ENCODE results near the gene MYO10. TPM values are rescaled to one million over a fixed set of nuclear protein-coding genes. Genes with fewer than 3 reads are reported as not detected.
A peak's percentile ranks its signal among the peaks of the same experiment; 100 is the strongest.

Gene MYO10
- total RNA-seq, 2 experiments from 2014 or later, result 0.23 TPM; not detected in 1

- no peaks in the 10 kb centered on the region for H3K4me1 Mint-ChIP-seq
- no peak overlapping the region for H3K4me3 Mint-ChIP-seq
- H3K27ac Mint-ChIP-seq, result no peak overlapping the region
- H3K27me3 Mint-ChIP-seq, result no peaks in the 10 kb centered on the region
- POLR2A ChIA-PET, result no interaction called here
- CTCF ChIA-PET, result no interaction called here
- no peaks in the 10 kb centered on the region for H3K9me3 Mint-ChIP-seq
- DNase-seq, result no peak
- H3K36me3 Mint-ChIP-seq (ENCODE audit: low read depth), result no peaks in the 10 kb centered on the region
These were observed 228.3 kb downstream of the MYO10 start for GRCh38 chr5:16707869-16708192.

GRCh38 chr5:16707168-16707868 lies 228.8 kb downstream of the MYO10 start:
- no peak overlapping the region for H3K27ac Mint-ChIP-seq
- H3K27me3 Mint-ChIP-seq, result no peaks in the 10 kb centered on the region
- DNase-seq, result no peak
- no peaks in the 10 kb centered on the region for H3K9me3 Mint-ChIP-seq
- no peaks in the 10 kb centered on the region for H3K36me3 Mint-ChIP-seq (ENCODE audit: low read depth)
- H3K4me3 Mint-ChIP-seq, result no peak overlapping the region
- ChIA-PET POLR2A (no interaction called here), CTCF (no interaction called here)
- H3K4me1 Mint-ChIP-seq, result no peaks in the 10 kb centered on the region

GRCh38 chr5:16704945-16705344 lies 231.1 kb downstream of the MYO10 start:
- Mint-ChIP-seq H3K4me3 (no peak overlapping the region), H3K9me3 (no peaks in the 10 kb centered on the region), H3K27me3 (no peaks in the 10 kb centered on the region), H3K27ac (no peak overlapping the region), H3K36me3 (ENCODE audit: low read depth) (no peaks in the 10 kb centered on the region), H3K4me1 (no peaks in the 10 kb centered on the region)
- ChIA-PET POLR2A (no interaction called here), CTCF (no interaction called here)
- no peak for DNase-seq

- DNase-seq, result no peak
- Mint-ChIP-seq H3K27me3 (no peaks in the 10 kb centered on the region), H3K27ac (no peak overlapping the region), H3K9me3 (no peaks in the 10 kb centered on the region), H3K4me1 (no peaks in the 10 kb centered on the region), H3K36me3 (ENCODE audit: low read depth) (no peaks in the 10 kb centered on the region), H3K4me3 (no peak overlapping the region)
- ChIA-PET POLR2A (no interaction called here), CTCF (no interaction called here)
These were observed 233.1 kb downstream of the MYO10 start for GRCh38 chr5:16702964-16703363.

GRCh38 chr5:16701134-16702099 lies 234.7 kb downstream of the MYO10 start:
- Mint-ChIP-seq H3K4me3 (no peak overlapping the region), H3K9me3 (no peaks in the 10 kb centered on the region), H3K27me3 (no peaks in the 10 kb centered on the region), H3K27ac (no peak overlapping the region), H3K4me1 (no peaks in the 10 kb centered on the region), H3K36me3 (ENCODE audit: low read depth) (no peaks in the 10 kb centered on the region)
- no peak for DNase-seq
- ChIA-PET POLR2A (no interaction called here), CTCF (no interaction called here)

GRCh38 chr5:16700081-16700480 lies 236.0 kb downstream of the MYO10 start:
- POLR2A ChIA-PET, result no interaction called here
- Mint-ChIP-seq H3K36me3 (ENCODE audit: low read depth) (no peaks in the 10 kb centered on the region), H3K4me1 (no peaks in the 10 kb centered on the region), H3K9me3 (no peaks in the 10 kb centered on the region), H3K27me3 (no peaks in the 10 kb centered on the region), H3K4me3 (no peak overlapping the region), H3K27ac (no peak overlapping the region)
- DNase-seq, result no peak
- CTCF ChIA-PET, result interaction anchor here (2.2 kb wide), 1 partner anchor 10 kb away, joined by 8 read pairs; no protein-coding TSS in a partner anchor

- no peak overlapping the region for H3K4me3 Mint-ChIP-seq
- no peaks in the 10 kb centered on the region for H3K4me1 Mint-ChIP-seq
- ChIA-PET POLR2A (no interaction called here), CTCF (interaction anchor here (0.5 kb wide), 1 partner anchor 40 kb away, joined by 3 read pairs; no protein-coding TSS in a partner anchor)
- no peaks in the 10 kb centered on the region for H3K36me3 Mint-ChIP-seq (ENCODE audit: low read depth)
- no peak for DNase-seq
- no peaks in the 10 kb centered on the region for H3K9me3 Mint-ChIP-seq
- no peaks in the 10 kb centered on the region for H3K27me3 Mint-ChIP-seq
- no peak overlapping the region for H3K27ac Mint-ChIP-seq
These were observed 240.3 kb downstream of the MYO10 start for GRCh38 chr5:16695779-16696178.

GRCh38 chr5:16693879-16694278 lies 242.2 kb downstream of the MYO10 start:
- no peaks in the 10 kb centered on the region for H3K27me3 Mint-ChIP-seq
- H3K4me1 Mint-ChIP-seq, result no peaks in the 10 kb centered on the region

GRCh38 chr5:16691731-16692130 lies 244.4 kb downstream of the MYO10 start:
- Mint-ChIP-seq H3K27me3 (no peaks in the 10 kb centered on the region), H3K9me3 (no peaks in the 10 kb centered on the region), H3K36me3 (ENCODE audit: low read depth) (no peaks in the 10 kb centered on the region), H3K4me3 (no peak overlapping the region), H3K4me1 (no peaks in the 10 kb centered on the region), H3K27ac (no peak overlapping the region)
- no peak for DNase-seq
- CTCF ChIA-PET, result interaction anchor here (1.3 to 2.7 kb wide), 2 partner anchors 8 to 17 kb away, joined by 3 to 8 read pairs; no protein-coding TSS in a partner anchor
- POLR2A ChIA-PET, result no interaction called here

More at GRCh38 chr5:16693879-16694278, 242.2 kb downstream of the MYO10 start:
- H3K4me3 Mint-ChIP-seq, result no peak overlapping the region
- H3K9me3 Mint-ChIP-seq, result no peaks in the 10 kb centered on the region
- CTCF ChIA-PET, result no interaction called here
- H3K36me3 Mint-ChIP-seq (ENCODE audit: low read depth), result no peaks in the 10 kb centered on the region
- POLR2A ChIA-PET, result no interaction called here
- H3K27ac Mint-ChIP-seq, result no peak overlapping the region
- DNase-seq, result no peak

- Mint-ChIP-seq H3K4me3 (no peak overlapping the region), H3K36me3 (ENCODE audit: low read depth) (no peaks in the 10 kb centered on the region), H3K27ac (no peak overlapping the region), H3K4me1 (no peaks in the 10 kb centered on the region), H3K27me3 (no peaks in the 10 kb centered on the region), H3K9me3 (no peaks in the 10 kb centered on the region)
- ChIA-PET POLR2A (no interaction called here), CTCF (interaction anchor here (2.7 kb wide), 1 partner anchor 9 kb away, joined by 8 read pairs; no protein-coding TSS in a partner anchor)
- peak; percentile 19 for DNase-seq
These were observed 245.7 kb downstream of the MYO10 start for GRCh38 chr5:16690243-16690852.

- no peak overlapping the region for H3K27ac Mint-ChIP-seq
- no peak for DNase-seq
- no peak overlapping the region for H3K4me3 Mint-ChIP-seq
- H3K27me3 Mint-ChIP-seq, result no peaks in the 10 kb centered on the region
- ChIA-PET POLR2A (no interaction called here), CTCF (no interaction called here)
- H3K9me3 Mint-ChIP-seq, result no peaks in the 10 kb centered on the region
- H3K36me3 Mint-ChIP-seq (ENCODE audit: low read depth), result no peaks in the 10 kb centered on the region
- no peaks in the 10 kb centered on the region for H3K4me1 Mint-ChIP-seq
These were observed 248.2 kb downstream of the MYO10 start for GRCh38 chr5:16687898-16688297.

- no peak for DNase-seq
- Mint-ChIP-seq H3K36me3 (ENCODE audit: low read depth) (no peaks in the 10 kb centered on the region), H3K4me3 (no peak overlapping the region), H3K4me1 (no peaks in the 10 kb centered on the region), H3K9me3 (no peaks in the 10 kb centered on the region), H3K27me3 (no peaks in the 10 kb centered on the region), H3K27ac (no peak overlapping the region)
- ChIA-PET CTCF (no interaction called here), POLR2A (no interaction called here)
These were observed 251.0 kb downstream of the MYO10 start for GRCh38 chr5:16685069-16685468.

- CTCF ChIA-PET, result no interaction called here
- no peaks in the 10 kb centered on the region for H3K9me3 Mint-ChIP-seq
- DNase-seq, result no peak
These were observed 254.2 kb downstream of the MYO10 start for GRCh38 chr5:16681876-16682275.

More at GRCh38 chr5:16681876-16682275, 254.2 kb downstream of the MYO10 start:
- POLR2A ChIA-PET, result no interaction called here
- Mint-ChIP-seq H3K36me3 (ENCODE audit: low read depth) (no peaks in the 10 kb centered on the region), H3K27ac (no peak overlapping the region), H3K4me1 (no peaks in the 10 kb centered on the region), H3K4me3 (no peak overlapping the region), H3K27me3 (no peaks in the 10 kb centered on the region)
